Subcutaneous adipose tissue (tissue), 4 donors: ENCODE data around the gene CXCR4. TPM values are rescaled to one million over a fixed set of nuclear protein-coding genes. Genes with fewer than 3 reads are reported as not detected.

Experiments used
- total RNA-seq, 4 donors: library from RNA; depleted of rRNA; stranded (reverse); fragments of >200 nt; gene quantifications; one replicate each; pipeline ENCODE4 v1.1.0, GENCODE V29; 2016
- TF ChIP-seq, protein P1 (sequence below): fragments of 450-650 bp; IDR thresholded peaks from one replicate; pipeline ENCODE4 v1.5.1; 2016; ENCODE audit warnings: low read depth, mild to moderate bottlenecking, control low read depth, antibody characterized with exemption, moderate library complexity

The CXCR4 gene
- total RNA-seq, 4 donors from 2014 or later = 4.1 to 114 (median 35.7) TPM

DNA sequence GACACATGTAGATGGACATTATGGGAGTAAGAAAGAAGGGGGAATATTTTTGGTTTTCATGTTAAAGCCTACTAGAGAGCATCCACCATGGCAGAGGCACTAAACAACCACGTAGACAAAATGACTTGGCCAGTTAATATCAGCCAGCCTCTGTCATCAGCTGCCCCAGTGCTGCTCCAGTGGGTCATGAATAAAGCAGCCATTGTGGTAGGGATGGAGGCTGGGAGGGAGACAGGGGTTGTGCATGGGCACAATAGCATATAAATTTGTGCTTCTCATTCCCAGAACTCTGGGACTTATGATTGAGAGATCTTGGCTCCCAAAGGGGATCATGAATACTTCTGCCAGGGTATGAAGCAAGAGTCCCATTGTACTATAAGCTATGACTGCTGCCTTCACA is 31.1 kb upstream of the CXCR4 start:
- TF ChIP-seq, protein P1, sequence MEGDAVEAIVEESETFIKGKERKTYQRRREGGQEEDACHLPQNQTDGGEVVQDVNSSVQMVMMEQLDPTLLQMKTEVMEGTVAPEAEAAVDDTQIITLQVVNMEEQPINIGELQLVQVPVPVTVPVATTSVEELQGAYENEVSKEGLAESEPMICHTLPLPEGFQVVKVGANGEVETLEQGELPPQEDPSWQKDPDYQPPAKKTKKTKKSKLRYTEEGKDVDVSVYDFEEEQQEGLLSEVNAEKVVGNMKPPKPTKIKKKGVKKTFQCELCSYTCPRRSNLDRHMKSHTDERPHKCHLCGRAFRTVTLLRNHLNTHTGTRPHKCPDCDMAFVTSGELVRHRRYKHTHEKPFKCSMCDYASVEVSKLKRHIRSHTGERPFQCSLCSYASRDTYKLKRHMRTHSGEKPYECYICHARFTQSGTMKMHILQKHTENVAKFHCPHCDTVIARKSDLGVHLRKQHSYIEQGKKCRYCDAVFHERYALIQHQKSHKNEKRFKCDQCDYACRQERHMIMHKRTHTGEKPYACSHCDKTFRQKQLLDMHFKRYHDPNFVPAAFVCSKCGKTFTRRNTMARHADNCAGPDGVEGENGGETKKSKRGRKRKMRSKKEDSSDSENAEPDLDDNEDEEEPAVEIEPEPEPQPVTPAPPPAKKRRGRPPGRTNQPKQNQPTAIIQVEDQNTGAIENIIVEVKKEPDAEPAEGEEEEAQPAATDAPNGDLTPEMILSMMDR = no peak

DNA sequence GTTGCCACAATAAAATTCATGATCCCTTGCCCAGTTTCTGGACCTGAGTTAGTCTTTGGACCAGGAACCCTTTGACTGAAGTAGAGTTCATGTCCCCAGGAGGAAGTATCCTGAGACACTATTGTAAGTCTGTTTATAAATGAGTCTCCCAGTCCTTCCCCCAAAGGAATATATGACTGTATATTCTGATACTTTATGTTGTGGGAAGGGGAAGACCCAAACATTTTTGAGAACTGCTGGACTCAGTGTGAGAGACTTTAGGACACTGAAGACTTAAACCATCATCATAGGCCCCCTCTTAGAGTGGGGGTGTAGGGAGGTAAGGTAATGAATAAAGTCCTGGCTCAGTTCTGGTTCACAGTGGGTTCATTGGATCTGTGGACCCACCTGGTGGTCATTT is 28.6 kb upstream of the CXCR4 start:
- TF ChIP-seq, protein P1 = no peak

DNA sequence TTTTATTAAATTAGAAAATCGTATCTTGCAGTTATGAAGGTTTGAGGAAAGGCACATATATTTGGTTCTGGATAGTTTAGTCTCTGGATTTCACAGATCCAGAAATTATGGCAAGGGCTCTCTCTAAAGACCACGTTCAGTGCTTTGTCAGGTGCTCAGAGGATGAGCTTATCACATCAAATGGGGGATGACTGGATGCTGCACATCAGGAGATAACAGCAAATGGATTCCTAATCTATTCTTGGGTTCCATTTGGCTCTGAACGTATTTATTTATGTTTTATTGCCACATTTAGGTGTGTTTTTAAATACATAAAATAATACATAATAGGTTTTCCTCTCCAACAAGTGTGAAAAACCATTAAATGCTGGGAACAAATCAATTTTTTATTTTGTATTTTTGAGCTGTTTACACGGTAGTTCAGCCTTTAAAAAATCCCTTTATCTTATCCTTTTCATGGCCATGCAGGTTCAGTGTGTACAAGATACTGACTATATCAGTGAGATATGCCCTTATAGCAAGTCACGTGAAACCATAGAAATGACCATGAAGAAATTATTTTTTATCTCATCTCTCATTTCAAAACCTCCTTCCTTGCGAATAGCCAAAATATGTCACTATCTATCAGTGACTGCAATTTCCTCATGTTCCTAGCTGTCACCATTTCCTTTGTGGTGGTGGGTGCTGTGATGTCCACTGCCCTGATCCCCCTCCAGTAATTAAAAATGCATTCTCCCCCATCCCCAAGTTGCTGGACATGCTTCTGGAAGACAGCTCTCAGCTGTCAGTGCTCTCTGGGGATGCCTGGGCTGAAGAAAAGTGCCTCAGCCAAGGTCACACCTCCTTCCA is 25.9 kb upstream of the CXCR4 start:
- TF ChIP-seq, protein P1 = no peak

DNA sequence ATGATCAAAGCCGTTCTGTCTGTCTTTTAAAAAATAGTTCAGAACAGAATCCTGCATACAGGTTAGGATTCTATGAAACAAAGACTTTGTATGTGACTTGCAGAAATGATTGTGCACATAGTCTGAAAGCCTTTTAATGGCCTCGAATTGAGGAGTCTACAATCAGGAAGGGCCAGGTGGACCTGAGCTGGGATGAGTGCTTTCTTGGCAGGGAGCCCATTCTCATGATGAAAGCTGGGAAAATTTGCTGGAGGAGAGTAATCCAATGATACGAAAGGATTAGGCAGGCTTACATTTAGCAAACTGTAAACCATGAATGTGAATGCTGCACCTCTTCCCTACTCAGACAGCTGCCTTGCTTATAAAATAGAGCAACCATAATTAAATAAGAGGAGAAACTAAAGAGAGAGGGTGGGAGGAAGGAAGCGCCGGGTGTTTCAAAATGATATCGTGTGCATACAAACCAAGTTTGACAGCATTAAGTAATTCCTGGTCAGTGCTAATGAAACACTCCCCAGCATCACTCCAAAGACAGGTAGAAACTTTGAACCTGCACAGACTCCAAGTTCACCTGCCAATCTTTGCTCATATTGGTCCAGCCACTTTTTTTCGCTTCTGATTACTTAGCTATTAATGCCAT is 23.7 kb upstream of the CXCR4 start:
- TF ChIP-seq, protein P1 = no peak

DNA sequence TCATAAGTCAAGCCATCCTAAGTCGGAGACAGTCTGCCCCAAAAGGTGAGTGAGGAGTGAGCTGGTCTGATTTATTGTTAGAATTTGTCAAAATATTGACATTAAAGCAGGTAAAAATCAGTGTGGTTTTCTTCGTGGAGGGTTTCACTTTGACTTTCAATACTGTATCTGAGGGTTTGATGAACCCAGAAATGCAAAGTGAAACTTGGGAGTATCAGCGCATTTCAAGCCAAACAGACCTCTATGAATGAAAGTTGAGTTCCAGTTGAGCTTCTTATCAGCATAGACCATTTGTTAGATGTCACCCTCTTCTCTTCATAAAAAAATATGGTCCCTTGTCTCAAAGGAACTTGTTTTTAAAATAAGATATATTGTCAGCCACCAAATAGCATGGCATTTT is 21.7 kb upstream of the CXCR4 start:
- TF ChIP-seq, protein P1 = no peak

DNA sequence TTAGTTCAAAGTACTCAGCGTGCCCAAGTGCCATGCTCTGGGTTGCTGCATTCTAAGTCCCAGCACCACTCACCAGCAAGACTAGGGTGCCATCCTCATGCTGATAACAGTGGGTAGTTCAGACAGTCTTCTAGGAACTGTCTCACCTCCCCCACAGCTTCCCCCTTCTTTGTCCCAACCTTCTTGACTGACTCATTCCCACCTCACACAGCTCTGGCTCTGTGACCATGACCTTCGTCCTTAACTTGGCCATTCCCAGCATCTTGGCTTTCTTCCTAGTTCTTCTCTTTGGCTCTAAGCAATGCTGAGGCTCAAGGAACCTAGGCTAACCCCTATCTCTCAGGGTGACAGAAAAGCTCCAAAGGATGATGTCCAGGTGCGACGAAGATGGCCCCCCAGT is 20.0 kb upstream of the CXCR4 start:
- TF ChIP-seq, protein P1 = no peak

DNA sequence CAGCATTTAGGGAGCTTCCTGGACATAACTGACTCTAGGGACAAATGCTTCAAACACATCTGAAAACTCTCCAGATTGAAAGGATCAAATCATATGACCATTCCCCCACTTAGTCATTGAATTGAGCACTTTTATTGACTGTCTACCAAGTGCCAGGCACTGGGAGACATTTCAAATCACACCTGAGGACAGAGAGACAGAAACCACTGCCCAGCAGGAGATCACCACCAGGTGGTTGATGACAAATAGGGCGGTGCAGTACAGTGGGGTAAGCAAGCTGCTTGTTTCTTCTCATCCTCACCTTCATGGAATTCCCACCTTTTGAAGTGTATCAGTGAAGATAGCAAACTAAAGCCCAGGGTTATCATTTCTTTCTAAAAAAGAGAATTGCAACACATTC is 19.0 kb upstream of the CXCR4 start:
- TF ChIP-seq, protein P1 = no peak
